ENCODE data around the gene DNAJC24. TPM values are rescaled to one million over a fixed set of nuclear protein-coding genes. Genes with fewer than 3 reads are reported as not detected.

Gene DNAJC24
- polyA plus RNA-seq, 1 donor from 2014 or later, result 47.3 TPM

GRCh38 chr11:31455177-31455576, 85.5 kb downstream of the DNAJC24 start:
- H3F3A ChIP-seq (ENCODE audit: insufficient read depth, low read length, poor library complexity, severe bottlenecking), result no peaks in the 10 kb centered on the region
- no peak overlapping the region for H2AFZ ChIP-seq (ENCODE audit: low read depth, low read length)
- H3K4me3 ChIP-seq (ENCODE audit: low read length), result no peak overlapping the region
- H3K9me3 ChIP-seq (ENCODE audit: low read length), result no peaks in the 10 kb centered on the region
- no peaks in the 10 kb centered on the region for H4K20me1 ChIP-seq (ENCODE audit: insufficient read depth)
- H3K4me2 ChIP-seq (ENCODE audit: low read length), result no peak overlapping the region
- H3K79me2 ChIP-seq (replicated peaks; ENCODE audit: insufficient read depth, low read length), result no peaks in the 10 kb centered on the region
- no peak for TF ChIP-seq REST (IDR thresholded peaks at IDR 0.05; ENCODE audit: borderline replicate concordance)
- no peak for TF ChIP-seq POLR2AphosphoS5 (IDR thresholded peaks at IDR 0.05)
- no peak for TF ChIP-seq TAF1 (IDR thresholded peaks at IDR 0.05; ENCODE audit: low read depth)
- TF ChIP-seq MXI1 (conservative IDR thresholded peaks at IDR 0.05; ENCODE audit: poor library complexity, severe bottlenecking), result no peak
- TF ChIP-seq CTCF (IDR thresholded peaks at IDR 0.05; ENCODE audit: poor library complexity, severe bottlenecking), result no peak
- no peak for TF ChIP-seq SMC3 (conservative IDR thresholded peaks at IDR 0.05; ENCODE audit: poor library complexity)
- TF ChIP-seq EZH2 (IDR thresholded peaks at IDR 0.05; ENCODE audit: borderline replicate concordance, insufficient read depth, low read length, poor library complexity, severe bottlenecking), result no peak
- no peak for TF ChIP-seq RAD21 (conservative IDR thresholded peaks at IDR 0.05)
- TF ChIP-seq EP300 (conservative IDR thresholded peaks at IDR 0.05; ENCODE audit: poor library complexity, severe bottlenecking), result no peak
- no peaks in the 10 kb centered on the region for H3K9me2 ChIP-seq (ENCODE audit: insufficient read depth, low read length)
- no peaks in the 10 kb centered on the region for H3K36me3 ChIP-seq (ENCODE audit: insufficient read depth, low read length)
- no peak overlapping the region for H3K27ac ChIP-seq (ENCODE audit: low read length)
- H3K27me3 ChIP-seq (ENCODE audit: insufficient read depth, low read depth, low read length), result no peaks in the 10 kb centered on the region
- H3K9ac ChIP-seq (ENCODE audit: low read length), result no peak overlapping the region

- Histone ChIP-seq H3K79me2 (replicated peaks; ENCODE audit: insufficient read depth, low read length) (peaks cover 6% of the 10 kb centered on the region), H4K20me1 (ENCODE audit: insufficient read depth) (no peaks in the 10 kb centered on the region), H3K27ac (ENCODE audit: low read length) (no peak overlapping the region), H3K36me3 (ENCODE audit: insufficient read depth, low read length) (no peaks in the 10 kb centered on the region), H3K9me2 (ENCODE audit: insufficient read depth, low read length) (no peaks in the 10 kb centered on the region), H3K9me3 (ENCODE audit: low read length) (peaks cover 4% of the 10 kb centered on the region), H2AFZ (ENCODE audit: low read depth, low read length) (no peak overlapping the region), H3F3A (ENCODE audit: insufficient read depth, low read length, poor library complexity, severe bottlenecking) (no peaks in the 10 kb centered on the region), H3K4me3 (ENCODE audit: low read length) (no peak overlapping the region), H3K27me3 (ENCODE audit: insufficient read depth, low read depth, low read length) (no peaks in the 10 kb centered on the region), H3K4me2 (ENCODE audit: low read length) (no peak overlapping the region), H3K9ac (ENCODE audit: low read length) (no peak overlapping the region)
- no peak for TF ChIP-seq EP300 (conservative IDR thresholded peaks at IDR 0.05; ENCODE audit: poor library complexity, severe bottlenecking)
- no peak for TF ChIP-seq REST (IDR thresholded peaks at IDR 0.05; ENCODE audit: borderline replicate concordance)
- no peak for TF ChIP-seq CTCF (IDR thresholded peaks at IDR 0.05; ENCODE audit: poor library complexity, severe bottlenecking)
- no peak for TF ChIP-seq EZH2 (IDR thresholded peaks at IDR 0.05; ENCODE audit: borderline replicate concordance, insufficient read depth, low read length, poor library complexity, severe bottlenecking)
- TF ChIP-seq SMC3 (conservative IDR thresholded peaks at IDR 0.05; ENCODE audit: poor library complexity), result no peak
- no peak for TF ChIP-seq MXI1 (conservative IDR thresholded peaks at IDR 0.05; ENCODE audit: poor library complexity, severe bottlenecking)
- no peak for TF ChIP-seq TAF1 (IDR thresholded peaks at IDR 0.05; ENCODE audit: low read depth)
- TF ChIP-seq POLR2AphosphoS5 (IDR thresholded peaks at IDR 0.05), result no peak
- TF ChIP-seq RAD21 (conservative IDR thresholded peaks at IDR 0.05), result no peak
Observed at GRCh38 chr11:31464436-31464835, 94.8 kb downstream of the DNAJC24 start.
